NCI-H2227 (cell line): ENCODE measurements around the gene B3GLCT.

Experiments
- DNase-seq: peaks from one replicate; lab custom pipeline; 2025; ENCODE audit not compliant: unreplicated experiment; lab: John Stamatoyannopoulos, UW

B3GLCT gene

GRCh38 chr13:31221057-31221456, 21.3 kb downstream of the B3GLCT start:
- no peak for DNase-seq

- no peak for DNase-seq
Measured at GRCh38 chr13:31223215-31223614, 23.4 kb downstream of the B3GLCT start.

- no peak for DNase-seq
Measured at GRCh38 chr13:31223640-31224039, 23.9 kb downstream of the B3GLCT start.

GRCh38 chr13:31224174-31224669, 24.4 kb downstream of the B3GLCT start:
- no peak for DNase-seq

- DNase-seq = no peak
Measured at GRCh38 chr13:31224963-31225559, 25.3 kb downstream of the B3GLCT start.

GRCh38 chr13:31225998-31226675, 26.4 kb downstream of the B3GLCT start:
- DNase-seq = no peak

GRCh38 chr13:31227063-31227462, 27.3 kb downstream of the B3GLCT start:
- no peak for DNase-seq

- no peak for DNase-seq
Measured at GRCh38 chr13:31227870-31228269, 28.1 kb downstream of the B3GLCT start.

GRCh38 chr13:31234729-31235128, 35.0 kb downstream of the B3GLCT start:
- DNase-seq = no peak

- DNase-seq = peak; percentile 7
Measured at GRCh38 chr13:31236211-31236786, 36.5 kb downstream of the B3GLCT start.

- no peak for DNase-seq
Measured at GRCh38 chr13:31240921-31241320, 41.1 kb downstream of the B3GLCT start.

- DNase-seq = no peak
Measured at GRCh38 chr13:31242367-31242766, 42.6 kb downstream of the B3GLCT start.

GRCh38 chr13:31242916-31243315, 43.1 kb downstream of the B3GLCT start:
- DNase-seq = no peak

GRCh38 chr13:31245598-31246373, 46.0 kb downstream of the B3GLCT start:
- no peak for DNase-seq

GRCh38 chr13:31246918-31247317, 47.1 kb downstream of the B3GLCT start:
- no peak for DNase-seq

- DNase-seq = no peak
Measured at GRCh38 chr13:31248361-31248760, 48.6 kb downstream of the B3GLCT start.

GRCh38 chr13:31248965-31249539, 49.3 kb downstream of the B3GLCT start:
- DNase-seq = no peak

GRCh38 chr13:31250435-31250834, 50.7 kb downstream of the B3GLCT start:
- no peak for DNase-seq

- DNase-seq = no peak
Measured at GRCh38 chr13:31261241-31261640, 61.5 kb downstream of the B3GLCT start.

- no peak for DNase-seq
Measured at GRCh38 chr13:31263346-31263745, 63.6 kb downstream of the B3GLCT start.

GRCh38 chr13:31264151-31264550, 64.4 kb downstream of the B3GLCT start:
- no peak for DNase-seq
